Naive thymus-derived CD4-positive, alpha-beta T cell (primary cell): ENCODE measurements around the gene CA5A. TPM values are rescaled to one million over a fixed set of nuclear protein-coding genes. Genes with fewer than 3 reads are reported as not detected.
A peak's percentile ranks its signal among the peaks of the same experiment; 100 is the strongest.
"Not testable (repeated sequence)": the region's sequence is repeated elsewhere in the genome, so short reads cannot be mapped to it uniquely, and the experiment has no call there.

ENCODE experiments used
- ATAC-seq: fragments of 150-1000 bp; cut with Tn5 transposase; 2 replicates; pipeline ENCODE4 v1.10.0; 2021; ENCODE audit warnings: mild to moderate bottlenecking, moderate library complexity
- CTCF ChIA-PET: fragments of 350-600 bp; sonication (Branson Sonifier 250); formaldehyde crosslinking; loops from one replicate; lab custom pipeline; 2021; ENCODE audit warnings: antibody characterized with exemption; lab: Charles Lee
- POLR2A ChIA-PET: fragments of 350-600 bp; sonication (Branson Sonifier 250); formaldehyde crosslinking; loops from one replicate; lab custom pipeline; 2021; ENCODE audit warnings: antibody characterized with exemption, inconsistent platforms; lab: Charles Lee
- DNase-seq, 9 donors: peaks; one replicate each; pipeline versions ENCODE4 v3.0.0 to v3.0.0-alpha.2; 2020 to 2022; ENCODE audit warnings: mixed read lengths in 1 of 9
- H3K27ac ChIP-seq: one replicate; pipeline ENCODE4 v1.7.0; 2013; ENCODE audit warnings: mild to moderate bottlenecking, low read depth, low read length, moderate library complexity
- H3K27me3 ChIP-seq, 2 donors: one replicate each; pipeline ENCODE4 v1.7.0; 2013; ENCODE audit warnings: low read length in 2 of 2, mild to moderate bottlenecking in 2 of 2, moderate library complexity in 2 of 2; ENCODE audit not compliant: control insufficient read depth in 2 of 2, insufficient read depth in 2 of 2
- H3K36me3 ChIP-seq, 3 experiments: 1 replicate in 2 of 3; 2 replicates in 1 of 3; pipeline ENCODE4 v1.7.0; 2013; ENCODE audit warnings: low read length in 3 of 3, mild to moderate bottlenecking in 3 of 3, moderate library complexity in 1 of 3; ENCODE audit not compliant: insufficient read depth in 3 of 3, control insufficient read depth in 2 of 3
- H3K4me1 ChIP-seq, 2 donors: one replicate each; pipeline ENCODE4 v1.7.0; 2013; ENCODE audit warnings: low read length in 2 of 2, mild to moderate bottlenecking in 2 of 2, moderate library complexity in 1 of 2; ENCODE audit not compliant: control insufficient read depth in 2 of 2, insufficient read depth in 2 of 2
- H3K4me3 ChIP-seq: 2 replicates; pipeline ENCODE4 v1.7.0; 2013; ENCODE audit warnings: mild to moderate bottlenecking, low read length
- H3K9me3 ChIP-seq, 3 experiments: 1 replicate in 2 of 3; 2 replicates in 1 of 3; pipeline ENCODE4 v1.7.0; 2013; ENCODE audit warnings: low read length in 3 of 3; ENCODE audit not compliant: control insufficient read depth in 2 of 3
- H3K27ac Mint-ChIP-seq, 9 donors: one replicate each; pipeline ENCODE4 v1.8.0; 2020 to 2022; ENCODE audit warnings: mixed read lengths in 9 of 9, mild to moderate bottlenecking in 8 of 9, moderate library complexity in 5 of 9, inconsistent platforms in 2 of 9
- H3K27me3 Mint-ChIP-seq, 5 donors: one replicate each; pipeline ENCODE4 v1.8.0; 2021 to 2022; ENCODE audit warnings: mixed read lengths in 5 of 5, mild to moderate bottlenecking in 1 of 5
- H3K36me3 Mint-ChIP-seq, 5 donors: one replicate each; pipeline ENCODE4 v1.8.0; 2020 to 2022; ENCODE audit warnings: mixed read lengths in 5 of 5, mild to moderate bottlenecking in 3 of 5, inconsistent platforms in 1 of 5
- H3K4me1 Mint-ChIP-seq, 7 donors: one replicate each; pipeline ENCODE4 v1.8.0; 2020 to 2022; ENCODE audit warnings: mixed read lengths in 7 of 7, mild to moderate bottlenecking in 3 of 7, inconsistent platforms in 1 of 7
- H3K4me3 Mint-ChIP-seq, 10 donors: one replicate each; pipeline ENCODE4 v1.8.0; 2020 to 2022; ENCODE audit warnings: mild to moderate bottlenecking in 10 of 10, mixed read lengths in 10 of 10, moderate library complexity in 6 of 10, inconsistent platforms in 2 of 10
- H3K9me3 Mint-ChIP-seq, 11 donors: one replicate each; pipeline ENCODE4 v1.8.0; 2020 to 2022; ENCODE audit warnings: mixed read lengths in 11 of 11, mild to moderate bottlenecking in 4 of 11, inconsistent platforms in 1 of 11, moderate library complexity in 1 of 11
- intact Hi-C, 2 donors: fragments of 100-400 bp; cut with micrococcal nuclease; formaldehyde crosslinking; loops; one replicate each; pipeline ENCODE4 v1.15.1; 2023
- polyA plus RNA-seq, 2 donors: library from polyadenylated mRNA; unstranded; fragments of 300-500 nt; fragmentation: Illumina TruSeq; gene quantifications; one replicate each; pipeline ENCODE4 v1.2.3, GENCODE V29; 2021
- total RNA-seq, 6 experiments: library from RNA in 5 of 6; stranded (reverse) in 5 of 6; gene quantifications; 1 replicate in 5 of 6; 2 replicates in 1 of 6; pipeline ENCODE4 v1.2.3 and lab custom pipeline; 2021 to 2026

CA5A gene
- total and polyA plus RNA-seq, 7 experiments from 2014 or later, result not detected

DNA sequence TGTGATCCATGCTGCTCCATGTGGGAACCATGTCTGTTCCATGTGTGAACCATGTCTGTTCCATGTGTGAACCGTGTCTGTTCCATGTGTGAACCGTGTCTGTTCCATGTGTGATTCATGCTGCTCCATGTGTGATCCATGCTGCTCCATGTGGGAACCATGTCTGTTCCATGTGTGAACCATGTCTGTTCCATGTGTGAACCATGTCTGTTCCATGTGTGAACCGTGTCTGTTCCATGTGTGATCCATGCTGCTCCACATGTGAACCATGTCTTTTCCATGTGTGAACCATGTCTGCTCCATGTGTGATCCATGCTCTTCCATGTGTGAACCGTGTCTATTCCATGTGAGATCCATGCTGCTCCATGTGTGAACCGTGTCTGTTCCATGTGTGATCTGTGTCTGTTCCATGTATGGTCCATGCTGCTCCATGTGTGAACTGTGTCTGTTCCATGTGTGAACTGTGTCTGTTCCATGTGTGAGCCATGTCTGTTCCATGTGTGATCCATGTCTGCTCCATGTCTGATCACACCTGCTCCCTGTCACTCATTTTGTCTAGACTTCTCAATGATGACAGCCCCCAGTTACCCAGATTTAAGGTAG, 56.8 kb downstream of the CA5A start:
- H3K36me3 Mint-ChIP-seq, H3K27me3 ChIP-seq, intact Hi-C loops, H3K36me3 ChIP-seq, ATAC-seq, DNase-seq, H3K4me3 ChIP-seq, H3K9me3 Mint-ChIP-seq, H3K9me3 ChIP-seq, POLR2A ChIA-PET, H3K4me1 ChIP-seq, H3K4me3 Mint-ChIP-seq, H3K27ac ChIP-seq, H3K27me3 Mint-ChIP-seq: not testable (repeated sequence)
- CTCF ChIA-PET, result interaction anchor here (1.8 kb wide), 1 partner anchor 30 kb away, joined by 4 read pairs; no protein-coding TSS in a partner anchor
- Mint-ChIP-seq H3K27ac (peak overlapping the region in 2 of 9 donors; percentile 39 to 40), H3K4me1 (peaks cover 0 to 30% (median 6%) of the 10 kb centered on the region in 7 donors)

DNA sequence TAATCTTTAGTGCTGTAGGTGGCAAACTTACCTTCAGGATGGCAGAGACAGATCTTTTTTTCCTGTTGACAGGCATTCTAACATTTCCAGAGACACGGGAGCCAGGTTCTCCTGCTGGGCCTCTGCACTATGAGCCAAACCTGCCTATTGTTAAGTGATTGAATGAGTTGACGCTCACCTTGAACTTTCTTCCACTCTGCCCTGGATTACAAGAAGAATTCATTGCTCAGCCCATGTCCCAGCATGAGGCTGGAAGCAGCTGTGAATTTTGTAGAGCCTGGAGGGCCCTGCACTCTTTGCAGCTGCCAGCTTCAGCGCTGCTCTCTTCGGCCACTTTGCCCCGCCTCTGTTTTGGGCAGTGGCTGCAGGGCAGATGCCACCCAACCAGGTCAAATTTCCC, 57.6 kb downstream of the CA5A start:
- POLR2A ChIA-PET, result no interaction called here
- CTCF ChIA-PET, result no interaction called here
- ATAC-seq, result no peak
- H3K4me3 ChIP-seq, result no peak overlapping the region
- H3K27ac ChIP-seq, result no peak overlapping the region
- peaks cover 0 to 33% (median 6%) of the 10 kb centered on the region in 7 donors for H3K4me1 Mint-ChIP-seq
- peaks cover 0 to 8% (median 0%) of the 10 kb centered on the region in 5 donors for H3K27me3 Mint-ChIP-seq
- H3K4me1 ChIP-seq, result no peaks in the 10 kb centered on the region
- no peaks in the 10 kb centered on the region for H3K27me3 ChIP-seq
- intact Hi-C loops, result loop anchor here in 1 of 2 donors (1.0 kb wide), 1 partner anchor 31 kb away; no protein-coding TSS in a partner anchor
- no peak for DNase-seq
- peaks cover 0 to 4% (median 0%) of the 10 kb centered on the region in 5 donors for H3K36me3 Mint-ChIP-seq
- no peak overlapping the region for H3K27ac Mint-ChIP-seq
- H3K36me3 ChIP-seq, result no peaks in the 10 kb centered on the region
- no peak overlapping the region for H3K4me3 Mint-ChIP-seq
- peaks cover 0 to 7% (median 0%) of the 10 kb centered on the region in 11 donors for H3K9me3 Mint-ChIP-seq
- no peaks in the 10 kb centered on the region for H3K9me3 ChIP-seq

DNA sequence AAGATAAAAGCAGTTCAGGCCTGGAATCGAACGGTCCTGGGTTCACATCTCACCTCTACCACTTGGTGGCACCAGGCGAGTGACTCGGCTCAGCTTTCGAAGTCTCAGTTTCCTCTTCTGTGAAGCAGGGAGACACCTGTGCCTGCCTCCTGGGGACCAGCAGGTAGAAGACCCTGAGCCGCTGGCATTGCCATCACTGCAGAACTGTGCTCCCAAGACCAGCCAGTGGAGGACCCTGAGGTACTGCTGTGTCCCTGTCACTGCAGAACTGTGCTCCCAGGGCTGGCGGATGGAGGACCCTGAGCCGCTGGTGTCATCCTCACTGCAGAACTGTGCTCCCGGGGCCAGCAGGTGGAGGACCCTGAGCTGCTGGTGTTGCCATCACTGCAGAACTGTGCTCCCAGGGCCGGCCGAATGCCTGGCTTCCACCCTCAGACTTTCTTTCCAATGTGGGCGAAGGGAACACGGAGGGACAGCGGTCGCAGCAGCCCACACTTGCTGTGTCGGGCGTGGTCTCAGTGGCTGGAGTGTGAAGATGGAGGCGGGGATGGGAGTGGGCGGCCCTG, 58.3 kb downstream of the CA5A start:
- intact Hi-C loops, result loop anchor here in 1 of 2 donors (1.0 kb wide), 1 partner anchor 31 kb away; no protein-coding TSS in a partner anchor
- no peaks in the 10 kb centered on the region for H3K9me3 ChIP-seq
- ATAC-seq, result peak; percentile 8

DNA sequence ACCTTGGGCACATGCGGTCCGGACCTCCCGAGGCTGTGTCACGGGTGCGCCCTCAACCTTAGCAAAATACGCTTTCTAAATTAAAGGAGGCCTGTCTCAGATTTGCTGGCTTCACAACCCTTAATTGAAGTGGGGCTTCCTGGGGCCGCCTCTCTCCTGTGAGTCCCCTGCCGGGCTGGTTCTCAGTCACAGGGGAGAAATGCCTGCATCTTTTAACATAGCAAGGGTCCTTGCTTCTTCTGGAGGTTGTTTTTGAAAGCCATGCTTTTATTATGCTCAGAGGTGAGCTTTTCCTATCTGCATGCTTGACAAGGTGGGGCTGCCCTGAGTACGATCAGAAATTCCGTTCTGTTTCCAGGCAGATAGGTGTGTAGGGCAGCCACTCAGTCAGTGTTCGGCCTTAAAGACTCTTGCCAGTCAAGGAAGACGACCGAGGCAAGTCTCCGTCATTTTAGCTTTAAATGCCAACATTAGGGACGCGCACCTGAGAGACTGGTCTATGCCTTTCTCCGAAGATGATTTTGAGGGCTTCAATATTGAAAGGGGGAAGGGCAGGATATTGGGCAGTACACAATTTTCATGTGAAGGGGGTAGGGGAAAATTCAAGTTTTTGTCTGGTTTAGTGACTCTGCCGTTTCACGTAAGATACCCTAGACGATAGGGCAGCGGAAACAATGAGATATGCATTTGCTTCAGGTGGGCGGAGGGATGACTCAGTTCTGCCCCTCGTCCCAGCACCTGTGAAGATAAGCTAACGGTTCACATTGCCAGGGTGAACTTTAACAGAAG, 61.5 kb downstream of the CA5A start:
- peak overlapping the region in 2 of 10 donors; percentile 10 to 82 for H3K4me3 Mint-ChIP-seq
- H3K9me3 Mint-ChIP-seq, result peaks cover 0 to 7% (median 0%) of the 10 kb centered on the region in 11 donors
- intact Hi-C loops, result loop anchor here in 1 of 2 donors (1.0 kb wide), 2 partner anchors 20 to 34 kb away; no protein-coding TSS in a partner anchor
- peak overlapping the region in 3 of 9 donors; percentile 11 to 93 (median 61) for H3K27ac Mint-ChIP-seq
- H3K36me3 Mint-ChIP-seq, result peaks cover 0 to 4% (median 0%) of the 10 kb centered on the region in 5 donors
- no peak overlapping the region for H3K4me3 ChIP-seq
- POLR2A ChIA-PET, result interaction anchor here (0.6 kb wide), 1 partner anchor 60 kb away, joined by 3 read pairs; no protein-coding TSS in a partner anchor
- no peak overlapping the region for H3K27ac ChIP-seq
- CTCF ChIA-PET, result interaction anchor here (0.6 to 3.8 kb wide), 6 partner anchors 21 to 95 kb away, joined by 3 to 34 read pairs (median 4); no protein-coding TSS in a partner anchor
- H3K36me3 ChIP-seq, result no peaks in the 10 kb centered on the region
- no peaks in the 10 kb centered on the region for H3K27me3 ChIP-seq
- peaks cover 10 to 62% (median 24%) of the 10 kb centered on the region in 7 donors for H3K4me1 Mint-ChIP-seq
- peaks cover 0 to 4% (median 0%) of the 10 kb centered on the region in 5 donors for H3K27me3 Mint-ChIP-seq
- peaks cover 0 to 4% of the 10 kb centered on the region in 2 donors for H3K4me1 ChIP-seq
- DNase-seq, result peak in 1 of 9 donors; percentile 83
- peak; percentile 22 for ATAC-seq
- no peaks in the 10 kb centered on the region for H3K9me3 ChIP-seq

More for the DNA sequence above, 58.3 kb downstream of the CA5A start:
- H3K9me3 Mint-ChIP-seq, result peaks cover 0 to 7% (median 0%) of the 10 kb centered on the region in 11 donors
- Histone ChIP-seq H3K36me3 (no peaks in the 10 kb centered on the region), H3K27me3 (no peaks in the 10 kb centered on the region), H3K27ac (no peak overlapping the region), H3K4me3 (no peak overlapping the region), H3K4me1 (no peaks in the 10 kb centered on the region)
- H3K4me3 Mint-ChIP-seq, result no peak overlapping the region
- peak overlapping the region in 2 of 9 donors; percentile 36 to 65 for H3K27ac Mint-ChIP-seq
- CTCF ChIA-PET, result no interaction called here
- no peak for DNase-seq
- H3K36me3 Mint-ChIP-seq, result peaks cover 0 to 4% (median 0%) of the 10 kb centered on the region in 5 donors
- peaks cover 0 to 35% (median 6%) of the 10 kb centered on the region in 7 donors for H3K4me1 Mint-ChIP-seq
- POLR2A ChIA-PET, result no interaction called here
- H3K27me3 Mint-ChIP-seq, result peaks cover 0 to 8% (median 0%) of the 10 kb centered on the region in 5 donors

DNA sequence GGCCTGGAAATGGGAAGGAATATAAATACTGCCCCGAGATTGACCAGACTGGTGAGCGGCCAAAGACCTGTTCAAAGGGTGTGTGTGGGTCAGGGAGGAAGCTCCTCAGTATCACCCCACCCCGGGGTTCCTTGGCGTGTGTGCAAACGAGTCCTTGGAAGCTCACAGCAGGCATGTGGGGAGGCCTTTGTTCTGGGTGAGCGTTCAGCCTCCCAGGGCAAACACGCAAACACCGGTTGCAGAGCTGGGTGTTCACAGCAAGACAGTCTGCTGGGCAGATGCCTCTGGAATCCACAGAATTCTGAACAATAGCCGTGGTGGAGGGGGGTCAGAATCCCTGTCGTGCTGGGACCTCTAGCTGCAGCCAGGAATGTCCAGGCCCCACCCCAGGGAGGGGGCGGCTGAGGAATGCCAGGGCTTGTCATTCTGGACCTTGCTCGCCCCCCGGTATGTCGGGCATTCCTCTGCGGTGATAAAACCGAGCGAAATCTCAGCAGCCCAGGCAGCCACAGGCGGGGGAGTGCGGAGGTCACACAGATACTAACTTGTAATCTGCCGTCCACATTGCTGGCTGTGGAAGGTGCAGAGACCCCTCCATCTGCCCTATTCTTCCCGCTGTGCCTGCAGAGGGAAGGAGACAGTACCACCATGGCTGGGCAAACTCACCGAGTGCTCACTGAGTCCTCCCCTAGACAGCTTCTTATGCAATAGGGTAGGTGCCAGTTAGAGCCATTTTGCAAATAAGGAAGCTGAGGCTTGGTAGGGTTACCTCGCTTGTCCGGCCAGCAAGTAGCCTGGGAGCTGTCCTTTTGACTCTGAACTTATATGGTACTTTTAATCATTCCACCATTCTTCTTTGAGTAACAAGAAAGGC, 65.7 kb downstream of the CA5A start:
- H3K4me3 ChIP-seq, H3K27me3 Mint-ChIP-seq, H3K9me3 Mint-ChIP-seq, H3K9me3 ChIP-seq, DNase-seq, ATAC-seq, H3K27ac ChIP-seq, H3K27me3 ChIP-seq, H3K36me3 ChIP-seq: not testable (repeated sequence)
- ChIA-PET POLR2A (interaction anchor here (0.9 to 4.8 kb wide), 7 partner anchors 20 to 105 kb away, joined by 3 to 52 read pairs (median 5); partner anchors contain the start of gene KLHDC4), CTCF (interaction anchor here (0.6 to 5.8 kb wide), 17 partner anchors 12 to 105 kb away, joined by 3 to 138 read pairs (median 4); partner anchors contain the start of gene KLHDC4)
- Mint-ChIP-seq H3K36me3 (peaks cover 0 to 20% (median 0%) of the 10 kb centered on the region in 5 donors), H3K27ac (peak overlapping the region in 7 of 9 donors; percentile 12 to 88 (median 67)), H3K4me3 (peak overlapping the region; percentile 31 to 91 (median 60)), H3K4me1 (peaks cover 19 to 66% (median 37%) of the 10 kb centered on the region in 7 donors)
- H3K4me1 ChIP-seq, result peaks cover 11 to 21% of the 10 kb centered on the region in 2 donors
- intact Hi-C loops, result loop anchor here (1.0 kb wide), 3 partner anchors 20 to 91 kb away; no protein-coding TSS in a partner anchor
